ENCODE results near the gene UROD. TPM values are rescaled to one million over a fixed set of nuclear protein-coding genes. Genes with fewer than 3 reads are reported as not detected.
"Not testable (repeated sequence)": the region's sequence is repeated elsewhere in the genome, so short reads cannot be mapped to it uniquely, and the experiment has no call there.

UROD gene
- total RNA-seq, 1 experiment from 2014 or later: 54.3 TPM

DNA sequence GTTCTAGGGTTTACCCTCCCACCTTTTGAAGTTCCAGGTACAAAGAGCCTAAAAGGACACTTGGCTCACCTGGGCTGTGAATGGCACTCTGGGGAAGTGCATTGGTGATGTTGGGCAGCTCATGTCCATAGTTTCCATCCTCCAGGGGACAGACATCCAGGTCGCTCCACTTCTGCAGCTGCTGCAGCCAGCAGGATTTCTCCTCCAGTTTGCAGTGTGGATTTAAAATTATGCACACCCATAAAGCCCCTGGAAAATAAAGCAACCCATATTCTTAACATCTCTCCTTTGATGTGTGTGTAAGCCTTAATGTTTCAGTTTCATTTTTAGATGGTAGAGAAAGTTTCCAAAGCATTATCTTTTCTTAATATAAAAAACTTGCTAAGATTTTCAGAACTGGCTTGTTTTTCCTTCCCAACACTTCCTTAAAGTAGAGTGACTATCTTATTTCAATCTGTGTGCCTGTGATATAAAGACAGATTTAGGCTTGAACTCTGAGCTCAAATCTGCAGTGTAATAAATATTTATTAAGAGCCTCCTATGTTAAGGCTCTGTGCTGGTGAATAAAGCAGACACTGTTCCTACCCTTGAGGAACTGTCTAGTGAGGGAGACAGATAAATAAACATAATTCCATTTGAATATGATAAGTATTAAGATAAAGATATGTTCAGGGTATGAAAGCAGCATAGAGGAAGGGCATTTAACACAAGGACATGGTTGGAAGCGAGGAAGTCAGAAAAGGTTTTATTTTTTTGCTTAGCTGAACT is 39.1 kb downstream of the UROD start:
- Mint-ChIP-seq H3K27ac (ENCODE audit: unreplicated experiment) (no peak overlapping the region), H3K36me3 (ENCODE audit: insufficient read depth, unreplicated experiment) (no peaks in the 10 kb centered on the region), H3K27me3 (ENCODE audit: insufficient read depth, unreplicated experiment) (no peaks in the 10 kb centered on the region), H3K4me1 (ENCODE audit: low read depth, unreplicated experiment) (no peaks in the 10 kb centered on the region), H3K9me3 (ENCODE audit: unreplicated experiment) (no peaks in the 10 kb centered on the region), H3K4me3 (ENCODE audit: unreplicated experiment) (no peak overlapping the region)
- no peaks in the 10 kb centered on the region for H3K9me3 ChIP-seq
- H3K27me3 ChIP-seq (replicated peaks; ENCODE audit: control insufficient read depth, insufficient read depth, low read length): no peaks in the 10 kb centered on the region
- no peaks in the 10 kb centered on the region for H3K4me1 ChIP-seq
- no TSS peak for BruUV-seq (replicated peaks)
- H3K36me3 ChIP-seq (ENCODE audit: control insufficient read depth, insufficient read depth, low read length): no peaks in the 10 kb centered on the region
- TF ChIP-seq, protein P1, sequence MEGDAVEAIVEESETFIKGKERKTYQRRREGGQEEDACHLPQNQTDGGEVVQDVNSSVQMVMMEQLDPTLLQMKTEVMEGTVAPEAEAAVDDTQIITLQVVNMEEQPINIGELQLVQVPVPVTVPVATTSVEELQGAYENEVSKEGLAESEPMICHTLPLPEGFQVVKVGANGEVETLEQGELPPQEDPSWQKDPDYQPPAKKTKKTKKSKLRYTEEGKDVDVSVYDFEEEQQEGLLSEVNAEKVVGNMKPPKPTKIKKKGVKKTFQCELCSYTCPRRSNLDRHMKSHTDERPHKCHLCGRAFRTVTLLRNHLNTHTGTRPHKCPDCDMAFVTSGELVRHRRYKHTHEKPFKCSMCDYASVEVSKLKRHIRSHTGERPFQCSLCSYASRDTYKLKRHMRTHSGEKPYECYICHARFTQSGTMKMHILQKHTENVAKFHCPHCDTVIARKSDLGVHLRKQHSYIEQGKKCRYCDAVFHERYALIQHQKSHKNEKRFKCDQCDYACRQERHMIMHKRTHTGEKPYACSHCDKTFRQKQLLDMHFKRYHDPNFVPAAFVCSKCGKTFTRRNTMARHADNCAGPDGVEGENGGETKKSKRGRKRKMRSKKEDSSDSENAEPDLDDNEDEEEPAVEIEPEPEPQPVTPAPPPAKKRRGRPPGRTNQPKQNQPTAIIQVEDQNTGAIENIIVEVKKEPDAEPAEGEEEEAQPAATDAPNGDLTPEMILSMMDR (IDR thresholded peaks at IDR 0.05; ENCODE audit: insufficient read depth in 1 of 2, low read depth in 1 of 2, low read length in 1 of 2, severe bottlenecking in 1 of 2, unreplicated experiment in 1 of 2): no peak
- no peak overlapping the region for H3K4me3 ChIP-seq (ENCODE audit: low read depth, low read length)
- ChIA-PET CTCF (no interaction called here), POLR2A (no interaction called here)
- intact Hi-C loops (cut with micrococcal nuclease; ENCODE audit: unreplicated experiment): no loop called here
- no peak for DNase-seq

DNA sequence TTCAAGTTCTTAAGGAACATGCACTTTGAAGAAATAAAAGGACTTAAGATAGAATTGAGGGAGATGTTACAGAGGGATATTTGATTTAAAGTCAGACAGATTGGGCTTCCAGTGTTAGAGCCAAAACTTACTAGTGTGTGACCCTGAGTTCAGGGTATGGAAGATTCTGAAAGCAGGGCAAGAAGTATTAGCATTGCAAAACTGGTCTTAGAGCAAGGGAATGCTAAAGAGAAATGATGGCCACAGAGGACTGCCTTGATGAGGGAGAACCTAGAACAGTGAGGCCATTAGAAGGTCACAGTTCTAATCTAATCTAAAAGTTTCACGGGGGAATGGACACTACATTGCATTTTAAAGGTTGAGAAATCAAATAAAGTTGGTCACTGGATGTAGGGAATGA is 45.5 kb downstream of the UROD start:
- no peaks in the 10 kb centered on the region for H3K36me3 Mint-ChIP-seq (ENCODE audit: insufficient read depth, unreplicated experiment)
- intact Hi-C loops (cut with micrococcal nuclease; ENCODE audit: unreplicated experiment): no loop called here
- H3K27me3 Mint-ChIP-seq (ENCODE audit: insufficient read depth, unreplicated experiment): no peaks in the 10 kb centered on the region
- CTCF ChIA-PET: no interaction called here
- DNase-seq: no peak
- no peaks in the 10 kb centered on the region for H3K27me3 ChIP-seq (replicated peaks; ENCODE audit: control insufficient read depth, insufficient read depth, low read length)
- H3K9me3 ChIP-seq: no peaks in the 10 kb centered on the region
- no peaks in the 10 kb centered on the region for H3K4me1 ChIP-seq
- no TSS peak for BruUV-seq (replicated peaks)
- no peaks in the 10 kb centered on the region for H3K9me3 Mint-ChIP-seq (ENCODE audit: unreplicated experiment)
- H3K4me1 Mint-ChIP-seq (ENCODE audit: low read depth, unreplicated experiment): no peaks in the 10 kb centered on the region
- TF ChIP-seq, protein P1 (IDR thresholded peaks at IDR 0.05; ENCODE audit: insufficient read depth in 1 of 2, low read depth in 1 of 2, low read length in 1 of 2, severe bottlenecking in 1 of 2, unreplicated experiment in 1 of 2): no peak
- POLR2A ChIA-PET: no interaction called here
- H3K36me3 ChIP-seq (ENCODE audit: control insufficient read depth, insufficient read depth, low read length): no peaks in the 10 kb centered on the region
- no peak overlapping the region for H3K4me3 Mint-ChIP-seq (ENCODE audit: unreplicated experiment)
- no peak overlapping the region for H3K27ac Mint-ChIP-seq (ENCODE audit: unreplicated experiment)
- no peak overlapping the region for H3K4me3 ChIP-seq (ENCODE audit: low read depth, low read length)

DNA sequence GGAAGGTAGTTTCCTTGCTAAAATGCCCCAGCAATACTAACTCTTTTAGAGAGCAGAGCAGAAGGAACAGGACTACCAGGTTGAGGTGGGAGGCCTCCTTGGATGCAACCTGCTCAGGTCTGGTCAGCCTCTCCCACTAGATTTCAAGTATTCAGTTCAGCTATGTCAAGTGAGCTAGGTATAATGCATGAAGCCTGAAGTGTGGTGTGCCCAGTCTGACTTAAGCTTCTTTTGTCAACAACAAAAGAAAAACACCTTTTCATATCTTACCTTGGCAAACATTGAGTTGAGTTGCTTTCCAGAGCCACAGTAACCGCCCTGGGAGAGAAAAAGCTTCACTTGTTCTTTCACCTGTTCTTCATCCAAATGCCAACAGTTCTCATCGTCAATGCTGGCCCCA is 47.8 kb downstream of the UROD start:
- ChIA-PET CTCF (no interaction called here), POLR2A (no interaction called here)
- Mint-ChIP-seq H3K27me3 (ENCODE audit: insufficient read depth, unreplicated experiment) (no peaks in the 10 kb centered on the region), H3K9me3 (ENCODE audit: unreplicated experiment) (no peaks in the 10 kb centered on the region), H3K4me1 (ENCODE audit: low read depth, unreplicated experiment) (no peaks in the 10 kb centered on the region), H3K4me3 (ENCODE audit: unreplicated experiment) (no peak overlapping the region), H3K36me3 (ENCODE audit: insufficient read depth, unreplicated experiment) (no peaks in the 10 kb centered on the region), H3K27ac (ENCODE audit: unreplicated experiment) (no peak overlapping the region)
- no peak overlapping the region for H3K4me3 ChIP-seq (ENCODE audit: low read depth, low read length)
- H3K4me1 ChIP-seq: no peaks in the 10 kb centered on the region
- H3K27me3 ChIP-seq (replicated peaks; ENCODE audit: control insufficient read depth, insufficient read depth, low read length): no peaks in the 10 kb centered on the region
- BruUV-seq (replicated peaks): no TSS peak
- intact Hi-C loops (cut with micrococcal nuclease; ENCODE audit: unreplicated experiment): no loop called here
- TF ChIP-seq, protein P1 (IDR thresholded peaks at IDR 0.05; ENCODE audit: insufficient read depth in 1 of 2, low read depth in 1 of 2, low read length in 1 of 2, severe bottlenecking in 1 of 2, unreplicated experiment in 1 of 2): no peak
- no peak for DNase-seq
- H3K36me3 ChIP-seq (ENCODE audit: control insufficient read depth, insufficient read depth, low read length): no peaks in the 10 kb centered on the region
- no peaks in the 10 kb centered on the region for H3K9me3 ChIP-seq

DNA sequence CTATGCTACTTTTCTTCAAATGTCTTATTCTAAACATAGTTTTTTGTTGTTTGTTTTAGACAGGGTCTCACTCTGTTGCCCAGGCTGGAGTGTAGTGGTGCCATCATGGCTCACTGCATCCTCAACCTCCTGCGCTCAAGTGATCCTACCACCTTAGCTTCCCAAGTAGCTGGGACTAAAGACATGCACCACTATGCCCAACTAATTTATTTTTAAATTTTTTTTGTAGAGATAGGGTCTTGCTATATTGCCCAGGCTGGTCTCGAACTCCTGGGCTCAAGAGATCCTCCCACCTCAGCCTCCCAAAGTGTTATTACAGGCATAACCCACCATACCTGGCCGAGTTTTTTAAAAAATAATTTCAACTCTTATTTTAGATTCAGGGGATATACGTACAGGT is 50.4 kb downstream of the UROD start:
- H3K27me3 ChIP-seq (replicated peaks; ENCODE audit: control insufficient read depth, insufficient read depth, low read length); H3K27ac Mint-ChIP-seq (ENCODE audit: unreplicated experiment); H3K36me3 ChIP-seq (ENCODE audit: control insufficient read depth, insufficient read depth, low read length); H3K9me3 ChIP-seq; intact Hi-C loops (cut with micrococcal nuclease; ENCODE audit: unreplicated experiment); H3K36me3 Mint-ChIP-seq (ENCODE audit: insufficient read depth, unreplicated experiment); POLR2A ChIA-PET; H3K4me1 ChIP-seq; H3K4me3 ChIP-seq (ENCODE audit: low read depth, low read length); DNase-seq; H3K9me3 Mint-ChIP-seq (ENCODE audit: unreplicated experiment); H3K27me3 Mint-ChIP-seq (ENCODE audit: insufficient read depth, unreplicated experiment); H3K4me3 Mint-ChIP-seq (ENCODE audit: unreplicated experiment); BruUV-seq (replicated peaks); CTCF ChIA-PET; H3K4me1 Mint-ChIP-seq (ENCODE audit: low read depth, unreplicated experiment): not testable (repeated sequence)

Data from Caco-2 (cell line).